Endothelial cell of umbilical vein (primary cell): ENCODE measurements around the gene CAMTA1. TPM values are rescaled to one million over a fixed set of nuclear protein-coding genes. Genes with fewer than 3 reads are reported as not detected.

Source experiments
- BruUV-seq: library from RNA; stranded (reverse); fragments of 400-500 nt; replicated peaks from 2 replicates; lab custom pipeline; 2021; lab: Mats Ljungman, UMichigan
- CTCF ChIA-PET: fragments of 300-600, 350-600 bp; sonication (Branson Sonifier 250); formaldehyde crosslinking; loops from one replicate; lab custom pipeline; 2021; ENCODE audit warnings: antibody characterized with exemption, inconsistent platforms; lab: Charles Lee
- POLR2A ChIA-PET: fragments of 300-600, 350-600 bp; sonication (Branson Sonifier 250); formaldehyde crosslinking; loops from one replicate; lab custom pipeline; 2021; ENCODE audit warnings: antibody characterized with exemption, inconsistent platforms; lab: Charles Lee
- DNase-seq: peaks from one replicate; pipeline ENCODE4 v3.0.0-alpha.2; 2011; ENCODE audit warnings: low read depth, low spot score
- FAIRE-seq: peaks from 2 replicates; lab custom pipeline; 2011; peaks lifted over from hg19 to GRCh38; lab: Jason Lieb, UNC
- H2AFZ ChIP-seq: 2 replicates; pipeline ENCODE4 v1.6.0; 2012; ENCODE audit warnings: low read depth, low read length, control low read depth, inconsistent platforms
- H3K27ac ChIP-seq: 2 replicates; pipeline ENCODE4 v1.5.1; 2011; ENCODE audit warnings: low read depth, mild to moderate bottlenecking, control low read depth, low read length, moderate library complexity; ENCODE audit not compliant: insufficient read depth
- H3K27me3 ChIP-seq, 2 experiments: 2 replicates each; pipeline versions ENCODE4 v1.6.0 to v1.6.1; 2011; ENCODE audit warnings: low read length in 2 of 2, mixed read lengths in 1 of 2; ENCODE audit not compliant: control insufficient read depth in 2 of 2, insufficient read depth in 2 of 2
- H3K36me3 ChIP-seq, 2 experiments: 2 replicates in 1 of 2; 3 replicates in 1 of 2; pipeline ENCODE4 v1.5.1; 2011; ENCODE audit warnings: low read length in 2 of 2, mild to moderate bottlenecking in 1 of 2, moderate library complexity in 1 of 2; ENCODE audit not compliant: control insufficient read depth in 2 of 2, insufficient read depth in 2 of 2; ENCODE audit errors: extremely low read depth in 1 of 2
- H3K4me1 ChIP-seq: 3 replicates; pipeline ENCODE4 v1.5.1; 2011; ENCODE audit warnings: mild to moderate bottlenecking, low read length; ENCODE audit not compliant: control insufficient read depth, insufficient read depth; ENCODE audit errors: extremely low read depth
- H3K4me2 ChIP-seq: 2 replicates; pipeline ENCODE4 v1.6.1; 2011; ENCODE audit warnings: low read length, control low read depth, mixed read lengths; ENCODE audit not compliant: insufficient read depth
- H3K4me3 ChIP-seq, 3 experiments: fragments of 200-600 bp in 1 of 3; sonication (generic), shearing (Covaris generic) in 1 of 3; replicated peaks in 1 of 3; 2 replicates each; pipeline ENCODE4 v1.5.1; 2011 to 2016; ENCODE audit warnings: control low read depth in 3 of 3, low read length in 3 of 3, mild to moderate bottlenecking in 2 of 3, inconsistent platforms in 1 of 3, low read depth in 1 of 3, moderate library complexity in 1 of 3; ENCODE audit not compliant: insufficient read depth in 1 of 3
- H3K79me2 ChIP-seq: 2 replicates; pipeline ENCODE4 v1.6.0; 2012; ENCODE audit warnings: low read length, inconsistent platforms; ENCODE audit not compliant: control insufficient read depth, insufficient read depth
- H3K9ac ChIP-seq: replicated peaks from 2 replicates; pipeline ENCODE3; 2011; ENCODE audit warnings: low read length, control low read depth; ENCODE audit not compliant: insufficient read depth; ENCODE audit errors: extremely low read depth
- H3K9me1 ChIP-seq: replicated peaks from 3 replicates; pipeline ENCODE4 v1.6.0; 2011; ENCODE audit warnings: mild to moderate bottlenecking, low read length; ENCODE audit not compliant: control insufficient read depth, insufficient read depth; ENCODE audit errors: extremely low read depth
- H3K9me3 ChIP-seq: replicated peaks from 2 replicates; pipeline ENCODE4 v1.5.1; 2012; ENCODE audit warnings: low read length, inconsistent platforms; ENCODE audit not compliant: control insufficient read depth, insufficient read depth
- H4K20me1 ChIP-seq: replicated peaks from 2 replicates; pipeline ENCODE3; 2011; ENCODE audit warnings: mild to moderate bottlenecking, low read length; ENCODE audit not compliant: control insufficient read depth, insufficient read depth; ENCODE audit errors: extremely low read depth
- EZH2 ChIP-seq: IDR thresholded peaks from 2 replicates; pipeline ENCODE4 v1.6.1; 2012; ENCODE audit warnings: borderline replicate concordance, low read depth, mild to moderate bottlenecking, moderate library complexity, low read length, inconsistent platforms; ENCODE audit not compliant: severe bottlenecking
- FOS ChIP-seq: IDR thresholded peaks from 2 replicates; pipeline ENCODE4 v1.6.1; 2011; ENCODE audit warnings: mild to moderate bottlenecking, low read length, moderate library complexity, borderline replicate concordance; ENCODE audit not compliant: insufficient read depth
- GATA2 ChIP-seq: IDR thresholded peaks from 2 replicates; pipeline ENCODE4 v1.7.0; 2011; ENCODE audit warnings: low read depth, mild to moderate bottlenecking, moderate library complexity, mixed read lengths, low read length; ENCODE audit not compliant: insufficient read length, insufficient read depth
- JUN ChIP-seq: IDR thresholded peaks from 2 replicates; pipeline ENCODE4 v1.6.1; 2011; ENCODE audit warnings: borderline replicate concordance, low read depth; ENCODE audit not compliant: insufficient read length, insufficient read depth
- MYC ChIP-seq: IDR thresholded peaks from one replicate; pipeline ENCODE4 v1.6.1; 2011; ENCODE audit warnings: mild to moderate bottlenecking, low read depth, low read length
- POLR2A ChIP-seq: IDR thresholded peaks from 2 replicates; pipeline ENCODE4 v1.6.1; 2012; ENCODE audit warnings: low read depth, mild to moderate bottlenecking, control low read depth, low read length
- POLR2AphosphoS5 ChIP-seq: IDR thresholded peaks from 2 replicates; pipeline ENCODE4 v1.6.1; 2012; ENCODE audit warnings: low read depth, mild to moderate bottlenecking, control low read depth, low read length, moderate library complexity; ENCODE audit not compliant: insufficient read depth
- dilution Hi-C: fragments of 300-500 bp; cut with MboI; formaldehyde crosslinking; loops from one replicate; pipeline ENCODE4 v1.15.0; 2019; ENCODE audit warnings: low sequenced_read_pairs; ENCODE audit not compliant: extremely low pct_ligation_motif_present
- intact Hi-C: fragments of 100-400 bp; cut with micrococcal nuclease; formaldehyde crosslinking; loops from one replicate; pipeline ENCODE4 v1.10.0; 2022
- polyA plus RNA-seq, 4 experiments: library from polyadenylated mRNA; depleted of rRNA in 3 of 4; stranded (reverse) in 3 of 4; unstranded in 1 of 4; fragments of >200 nt; gene quantifications; 2 replicates each; pipeline versions ENCODE4 v1.2.1 to v1.2.3, GENCODE V29; 2011 to 2012; ENCODE audit warnings: missing spikeins in 1 of 4
- total RNA-seq: library from RNA; stranded (reverse); gene quantifications from 2 replicates; pipeline ENCODE4 v1.2.3, GENCODE V29; 2021
- TF ChIP-seq, protein P1 (sequence below): IDR thresholded peaks from 2 replicates; pipeline ENCODE4 v1.6.1; 2011; ENCODE audit not compliant: insufficient read depth, insufficient read length
- TF ChIP-seq, protein P2 (sequence below), 2 donors: IDR thresholded peaks; 1 replicate in 1 of 2; 2 replicates in 1 of 2; pipeline ENCODE4 v1.5.1; 2011; ENCODE audit warnings: low read length in 2 of 2, mild to moderate bottlenecking in 2 of 2, moderate library complexity in 2 of 2, control low read depth in 1 of 2, inconsistent platforms in 1 of 2, low read depth in 1 of 2; ENCODE audit not compliant: insufficient read depth in 1 of 2; ENCODE audit errors: extremely low read depth in 1 of 2

CAMTA1 gene
- total and polyA plus RNA-seq, 2 donors (not counting 3 experiments of a cell fraction or from before 2014, with no cell fraction given): 50.8 to 92.7 TPM

DNA sequence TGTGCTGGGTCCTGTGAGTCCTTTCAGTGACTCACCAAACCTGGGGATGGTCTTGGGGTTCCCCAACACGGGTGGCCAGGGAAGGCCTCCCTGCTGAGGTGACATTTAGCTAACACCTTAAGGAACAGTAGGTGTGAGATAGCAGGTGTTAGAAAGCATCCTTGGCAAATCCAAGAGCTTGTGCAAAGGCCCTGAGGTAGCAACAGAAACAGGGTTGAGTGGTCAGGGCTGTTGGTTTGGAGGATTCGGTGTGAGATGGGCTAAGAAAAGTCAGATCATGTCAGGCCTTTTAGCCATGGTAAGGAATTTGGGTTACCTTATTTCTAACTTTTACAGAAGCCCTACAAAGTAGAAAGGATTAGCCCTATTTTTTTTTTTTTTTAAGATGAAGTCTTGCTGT is 343.0 kb downstream of the CAMTA1 start:
- intact Hi-C loops: no loop called here
- CTCF ChIA-PET: interaction anchor here (1.2 to 1.4 kb wide), 2 partner anchors 9 to 86 kb away, joined by 3 to 4 read pairs; no protein-coding TSS in a partner anchor
- FAIRE-seq: no peak

More for the DNA sequence above, 343.0 kb downstream of the CAMTA1 start:
- no peak overlapping the region for H3K27ac ChIP-seq
- H3K4me2 ChIP-seq: no peak overlapping the region
- no peaks in the 10 kb centered on the region for H3K27me3 ChIP-seq
- BruUV-seq: no TSS peak
- no peaks in the 10 kb centered on the region for H3K36me3 ChIP-seq
- DNase-seq: no peak
- H3K9me1 ChIP-seq: no peaks in the 10 kb centered on the region
- H4K20me1 ChIP-seq: no peaks in the 10 kb centered on the region
- no peaks in the 10 kb centered on the region for H3K79me2 ChIP-seq
- no peaks in the 10 kb centered on the region for H3K4me1 ChIP-seq
- H3K9ac ChIP-seq: no peak overlapping the region
- no peak overlapping the region for H2AFZ ChIP-seq
- no peaks in the 10 kb centered on the region for H3K9me3 ChIP-seq
- dilution Hi-C loops: no loop called here
- no peak for TF ChIP-seq POLR2A
- TF ChIP-seq JUN: no peak
- TF ChIP-seq FOS: no peak
- TF ChIP-seq POLR2AphosphoS5: no peak
- no peak for TF ChIP-seq MYC
- no peak for TF ChIP-seq EZH2
- TF ChIP-seq, protein P1, sequence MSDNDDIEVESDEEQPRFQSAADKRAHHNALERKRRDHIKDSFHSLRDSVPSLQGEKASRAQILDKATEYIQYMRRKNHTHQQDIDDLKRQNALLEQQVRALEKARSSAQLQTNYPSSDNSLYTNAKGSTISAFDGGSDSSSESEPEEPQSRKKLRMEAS: no peak
- no peak for TF ChIP-seq GATA2
- TF ChIP-seq, protein P2, sequence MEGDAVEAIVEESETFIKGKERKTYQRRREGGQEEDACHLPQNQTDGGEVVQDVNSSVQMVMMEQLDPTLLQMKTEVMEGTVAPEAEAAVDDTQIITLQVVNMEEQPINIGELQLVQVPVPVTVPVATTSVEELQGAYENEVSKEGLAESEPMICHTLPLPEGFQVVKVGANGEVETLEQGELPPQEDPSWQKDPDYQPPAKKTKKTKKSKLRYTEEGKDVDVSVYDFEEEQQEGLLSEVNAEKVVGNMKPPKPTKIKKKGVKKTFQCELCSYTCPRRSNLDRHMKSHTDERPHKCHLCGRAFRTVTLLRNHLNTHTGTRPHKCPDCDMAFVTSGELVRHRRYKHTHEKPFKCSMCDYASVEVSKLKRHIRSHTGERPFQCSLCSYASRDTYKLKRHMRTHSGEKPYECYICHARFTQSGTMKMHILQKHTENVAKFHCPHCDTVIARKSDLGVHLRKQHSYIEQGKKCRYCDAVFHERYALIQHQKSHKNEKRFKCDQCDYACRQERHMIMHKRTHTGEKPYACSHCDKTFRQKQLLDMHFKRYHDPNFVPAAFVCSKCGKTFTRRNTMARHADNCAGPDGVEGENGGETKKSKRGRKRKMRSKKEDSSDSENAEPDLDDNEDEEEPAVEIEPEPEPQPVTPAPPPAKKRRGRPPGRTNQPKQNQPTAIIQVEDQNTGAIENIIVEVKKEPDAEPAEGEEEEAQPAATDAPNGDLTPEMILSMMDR (IDR thresholded peaks at IDR 0.05; ENCODE audit: extremely low read depth in 1 of 2, insufficient read depth in 1 of 2, low read depth in 1 of 2, low read length in 2 of 2): no peak
- POLR2A ChIA-PET: no interaction called here
- no peak overlapping the region for H3K4me3 ChIP-seq
